ENCODE results near the gene SPAG16.

SPAG16 gene

DNA sequence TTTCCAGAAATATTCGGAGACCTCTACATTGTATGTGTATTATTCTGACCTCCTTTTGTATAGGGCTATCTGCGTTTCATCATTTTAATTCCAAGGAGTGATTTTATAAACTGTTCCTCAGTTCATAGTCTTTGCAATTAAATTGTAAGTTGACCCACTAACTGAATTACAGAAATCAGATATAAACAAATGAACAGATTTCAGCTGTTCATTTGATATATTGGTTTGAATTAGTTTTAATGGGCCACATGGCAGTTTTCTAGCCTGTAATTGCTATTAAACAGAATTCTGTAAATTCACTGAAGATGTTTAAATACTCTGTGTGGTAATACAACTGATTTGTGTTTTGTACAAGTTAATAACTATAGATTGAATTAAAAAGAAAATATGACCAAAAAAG is 780.2 kb downstream of the SPAG16 start:
- no peak overlapping the region for H3K4me3 ChIP-seq (ENCODE audit: low read length)
- TF ChIP-seq, protein P1, sequence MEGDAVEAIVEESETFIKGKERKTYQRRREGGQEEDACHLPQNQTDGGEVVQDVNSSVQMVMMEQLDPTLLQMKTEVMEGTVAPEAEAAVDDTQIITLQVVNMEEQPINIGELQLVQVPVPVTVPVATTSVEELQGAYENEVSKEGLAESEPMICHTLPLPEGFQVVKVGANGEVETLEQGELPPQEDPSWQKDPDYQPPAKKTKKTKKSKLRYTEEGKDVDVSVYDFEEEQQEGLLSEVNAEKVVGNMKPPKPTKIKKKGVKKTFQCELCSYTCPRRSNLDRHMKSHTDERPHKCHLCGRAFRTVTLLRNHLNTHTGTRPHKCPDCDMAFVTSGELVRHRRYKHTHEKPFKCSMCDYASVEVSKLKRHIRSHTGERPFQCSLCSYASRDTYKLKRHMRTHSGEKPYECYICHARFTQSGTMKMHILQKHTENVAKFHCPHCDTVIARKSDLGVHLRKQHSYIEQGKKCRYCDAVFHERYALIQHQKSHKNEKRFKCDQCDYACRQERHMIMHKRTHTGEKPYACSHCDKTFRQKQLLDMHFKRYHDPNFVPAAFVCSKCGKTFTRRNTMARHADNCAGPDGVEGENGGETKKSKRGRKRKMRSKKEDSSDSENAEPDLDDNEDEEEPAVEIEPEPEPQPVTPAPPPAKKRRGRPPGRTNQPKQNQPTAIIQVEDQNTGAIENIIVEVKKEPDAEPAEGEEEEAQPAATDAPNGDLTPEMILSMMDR (conservative IDR thresholded peaks at IDR 0.05; ENCODE audit: low read length), result no peak
- DNase-seq (ENCODE audit: low read depth), result no peak

DNA sequence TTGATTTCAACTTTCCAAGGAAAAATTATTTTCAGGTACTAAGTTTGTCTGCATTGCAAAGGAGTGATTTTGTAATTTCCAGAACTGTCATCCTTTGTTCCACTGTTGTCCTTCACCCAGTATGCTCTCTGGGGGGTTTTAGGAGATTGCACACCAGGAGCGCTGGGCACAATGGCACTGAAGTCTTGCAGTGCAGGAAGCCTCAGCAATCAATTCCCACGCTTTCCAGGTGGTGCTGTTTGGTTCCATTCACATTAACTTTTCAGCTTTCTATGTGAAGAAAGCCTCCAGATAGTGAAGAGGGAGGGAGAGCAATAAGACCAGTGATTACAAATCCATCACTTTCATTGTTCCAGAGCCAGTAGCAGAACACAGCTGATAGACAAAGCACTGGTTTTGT is 782.6 kb downstream of the SPAG16 start:
- TF ChIP-seq, protein P1 (conservative IDR thresholded peaks at IDR 0.05; ENCODE audit: low read length), result no peak
- no peak for DNase-seq (ENCODE audit: low read depth)
- no peak overlapping the region for H3K4me3 ChIP-seq (ENCODE audit: low read length)

DNA sequence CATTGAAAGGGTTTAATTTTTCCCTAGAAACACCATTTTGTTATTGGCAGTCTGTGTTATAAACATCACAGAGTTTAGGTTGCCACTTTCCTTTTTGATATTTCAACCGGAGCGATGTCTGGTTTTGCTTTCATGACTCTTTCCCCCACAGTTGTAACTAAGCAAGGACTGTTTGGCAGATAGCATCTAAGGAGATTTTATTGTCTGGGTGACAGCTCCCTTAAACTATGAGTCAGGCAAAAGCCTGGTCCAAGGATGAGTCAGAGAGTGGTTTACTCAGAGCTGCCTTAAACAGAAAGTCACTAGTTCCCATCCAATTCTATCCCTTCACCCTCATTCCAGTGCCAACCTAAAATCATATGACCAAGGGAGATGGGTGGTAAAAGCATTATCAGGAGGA is 785.0 kb downstream of the SPAG16 start:
- TF ChIP-seq, protein P1 (conservative IDR thresholded peaks at IDR 0.05; ENCODE audit: low read length), result no peak
- DNase-seq (ENCODE audit: low read depth), result peak; percentile 89
- peak overlapping the region; percentile 38 for H3K4me3 ChIP-seq (ENCODE audit: low read length)

DNA sequence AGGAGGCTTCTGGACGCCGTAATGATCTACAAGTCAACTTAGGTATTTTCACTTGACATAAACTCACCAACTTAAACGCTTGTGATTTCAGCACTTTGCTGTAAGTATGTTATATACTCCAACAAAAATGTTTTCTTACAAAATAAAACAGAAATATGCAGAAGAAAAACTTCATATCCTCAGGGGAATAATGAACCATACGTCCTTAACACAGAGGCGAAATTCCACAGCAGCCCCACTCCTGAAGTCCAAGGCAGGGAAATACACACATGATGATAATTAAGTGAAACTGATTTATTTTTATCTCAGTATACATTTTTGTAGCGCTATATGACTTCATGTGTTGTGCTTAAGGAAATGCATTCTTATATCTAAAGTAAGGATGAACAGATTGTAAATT is 791.2 kb downstream of the SPAG16 start:
- TF ChIP-seq, protein P1 (conservative IDR thresholded peaks at IDR 0.05; ENCODE audit: low read length), result no peak
- peak; percentile 15 for DNase-seq (ENCODE audit: low read depth)
- no peak overlapping the region for H3K4me3 ChIP-seq (ENCODE audit: low read length)

DNA sequence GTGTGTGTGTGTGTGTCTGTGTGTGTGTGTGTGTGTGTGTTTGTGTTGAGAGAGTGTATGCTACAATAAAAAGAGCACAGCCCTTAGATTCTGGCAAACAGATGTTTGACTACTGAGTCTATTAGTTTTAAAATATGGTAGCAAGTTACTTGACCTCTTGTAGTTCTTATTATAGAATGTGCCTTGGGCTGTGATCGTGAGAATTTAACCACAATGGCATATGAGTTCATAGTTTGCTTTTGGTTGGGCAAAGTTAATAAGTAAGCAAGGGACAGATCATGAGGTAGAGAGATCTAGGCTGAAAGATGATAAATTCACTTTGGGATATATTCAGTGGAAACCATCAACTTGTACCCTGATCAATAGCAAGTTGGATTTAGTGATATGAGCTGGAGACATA is 792.3 kb downstream of the SPAG16 start:
- TF ChIP-seq, protein P1 (conservative IDR thresholded peaks at IDR 0.05; ENCODE audit: low read length), result no peak
- peak; percentile 55 for DNase-seq (ENCODE audit: low read depth)
- H3K4me3 ChIP-seq (ENCODE audit: low read length), result no peak overlapping the region

DNA sequence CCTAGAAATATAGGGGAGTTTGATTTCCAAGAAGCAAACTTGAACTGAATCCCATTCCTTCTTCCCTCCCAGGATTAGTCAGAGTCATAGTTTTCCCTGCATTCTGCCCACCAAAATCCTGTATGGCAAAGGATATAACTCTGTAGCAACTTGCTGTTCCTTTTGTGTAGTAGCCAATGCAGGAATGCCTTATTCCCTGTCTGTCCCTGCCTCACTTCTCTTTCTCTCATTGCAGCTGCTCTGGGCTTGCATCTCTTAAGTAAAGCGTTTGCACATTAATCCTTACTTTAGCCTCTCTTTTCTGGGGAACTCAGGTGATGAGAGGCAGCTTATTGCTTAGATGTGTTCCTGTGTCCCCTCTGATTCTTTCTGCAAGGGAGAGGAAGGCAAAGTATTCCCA is 793.5 kb downstream of the SPAG16 start:
- TF ChIP-seq, protein P1 (conservative IDR thresholded peaks at IDR 0.05; ENCODE audit: low read length), result no peak
- DNase-seq (ENCODE audit: low read depth), result peak; percentile 5
- H3K4me3 ChIP-seq (ENCODE audit: low read length), result no peak overlapping the region

DNA sequence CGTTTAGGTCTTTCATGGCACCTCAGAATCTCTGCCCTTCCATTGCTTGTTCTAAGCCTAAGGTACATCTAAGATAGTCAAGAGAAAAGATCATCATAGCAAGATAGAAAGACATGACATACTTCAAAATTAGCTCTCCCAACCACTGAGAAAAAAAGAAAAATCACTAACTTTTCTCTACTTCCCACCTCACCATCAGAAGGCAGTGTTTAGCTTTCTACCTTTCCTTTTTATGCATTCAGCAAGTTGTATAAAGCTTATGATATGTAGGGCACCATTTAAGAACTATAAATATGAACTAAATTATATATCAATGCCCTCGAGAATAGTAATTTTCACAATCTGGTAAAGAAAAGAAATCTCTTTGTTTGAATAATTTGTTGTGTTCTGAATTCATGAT is 794.8 kb downstream of the SPAG16 start:
- TF ChIP-seq, protein P1 (conservative IDR thresholded peaks at IDR 0.05; ENCODE audit: low read length), result no peak
- no peak for DNase-seq (ENCODE audit: low read depth)
- no peak overlapping the region for H3K4me3 ChIP-seq (ENCODE audit: low read length)

All from AG10803 (cell line).